WTC11 (cell line): ENCODE results near the gene SND1. TPM values are rescaled to one million over a fixed set of nuclear protein-coding genes. Genes with fewer than 3 reads are reported as not detected.

ENCODE experiments used
- ATAC-seq: fragments of 200-7000 bp; cut with Tn5 transposase; 2 replicates; pipeline ENCODE4 v1.10.0; 2021; ENCODE audit warnings: mild to moderate bottlenecking, moderate library complexity
- CTCF ChIA-PET: fragments of 300-600 bp; sonication (Branson Sonifier 250); formaldehyde crosslinking; loops from one replicate; lab custom pipeline; 2021; ENCODE audit warnings: antibody characterized with exemption; lab: Charles Lee
- POLR2A ChIA-PET: fragments of 350-600 bp; sonication (Branson Sonifier 250); formaldehyde crosslinking; loops from one replicate; lab custom pipeline; 2021; ENCODE audit warnings: antibody characterized with exemption; lab: Charles Lee
- DNase-seq: peaks from one replicate; pipeline ENCODE4 v3.0.0; 2021; ENCODE audit warnings: low spot score
- H3K27ac Mint-ChIP-seq: 2 replicates; pipeline ENCODE4 v1.8.0; 2021; ENCODE audit warnings: mixed read lengths
- H3K27me3 Mint-ChIP-seq: 2 replicates; pipeline ENCODE4 v1.8.0; 2021; ENCODE audit warnings: low read depth, mild to moderate bottlenecking, moderate library complexity, mixed read lengths
- H3K36me3 Mint-ChIP-seq: 2 replicates; pipeline ENCODE4 v1.8.0; 2021; ENCODE audit warnings: mixed read lengths
- H3K4me1 Mint-ChIP-seq: 2 replicates; pipeline ENCODE4 v1.8.0; 2022; ENCODE audit warnings: mixed read lengths
- H3K4me3 Mint-ChIP-seq: 2 replicates; pipeline ENCODE4 v1.8.0; 2021; ENCODE audit warnings: mild to moderate bottlenecking, moderate library complexity, mixed read lengths
- H3K9me3 Mint-ChIP-seq: 2 replicates; pipeline ENCODE4 v1.8.0; 2021; ENCODE audit warnings: mixed read lengths
- CBFB ChIP-seq: sonication (generic); formaldehyde crosslinking; IDR thresholded peaks from 2 replicates; pipeline ENCODE4 v1.8.1; 2022; ENCODE audit warnings: mild to moderate bottlenecking, low read depth, missing genetic modification reagents
- CREM ChIP-seq: sonication (generic); formaldehyde crosslinking; IDR thresholded peaks from 2 replicates; pipeline ENCODE4 v1.8.1; 2022; ENCODE audit warnings: mild to moderate bottlenecking, missing genetic modification reagents, moderate library complexity
- CTCF ChIP-seq: fragments of 200-600 bp; IDR thresholded peaks from 2 replicates; pipeline ENCODE4 v1.8.0; 2022; ENCODE audit warnings: antibody characterized with exemption
- E2F1 ChIP-seq: sonication (generic); formaldehyde crosslinking; IDR thresholded peaks from 2 replicates; pipeline ENCODE4 v1.8.0; 2022; ENCODE audit warnings: mild to moderate bottlenecking, missing genetic modification reagents
- E2F5 ChIP-seq: sonication (generic); formaldehyde crosslinking; IDR thresholded peaks from 2 replicates; pipeline ENCODE4 v1.8.1; 2022; ENCODE audit warnings: mild to moderate bottlenecking, moderate library complexity, missing genetic modification reagents
- FOXK1 ChIP-seq: sonication (generic); formaldehyde crosslinking; IDR thresholded peaks from 2 replicates; pipeline ENCODE4 v1.8.0; 2022; ENCODE audit warnings: mild to moderate bottlenecking, moderate library complexity, missing genetic modification reagents
- FOXP1 ChIP-seq: sonication (generic); formaldehyde crosslinking; IDR thresholded peaks from 2 replicates; pipeline ENCODE4 v1.8.0; 2022; ENCODE audit warnings: missing genetic modification reagents, mild to moderate bottlenecking, moderate library complexity, borderline replicate concordance
- GTF2I ChIP-seq: fragments of 250-450 bp; sonication (Bioruptor Pico); conservative IDR thresholded peaks from 2 replicates; pipeline ENCODE4 v1.4.0; 2021; ENCODE audit warnings: mild to moderate bottlenecking
- MXD4 ChIP-seq: fragments of 250-450 bp; sonication (Bioruptor Pico); IDR thresholded peaks from 2 replicates; pipeline ENCODE4 v1.8.0; 2021; ENCODE audit warnings: mild to moderate bottlenecking, moderate library complexity, borderline replicate concordance
- NR3C1 ChIP-seq: sonication (generic); formaldehyde crosslinking; conservative IDR thresholded peaks from 2 replicates; pipeline ENCODE4 v1.8.1; 2023; ENCODE audit warnings: low read depth, mild to moderate bottlenecking, missing genetic modification reagents
- PREB ChIP-seq: sonication (generic); formaldehyde crosslinking; IDR thresholded peaks from 2 replicates; pipeline ENCODE4 v1.8.1; 2022; ENCODE audit warnings: mild to moderate bottlenecking, missing genetic modification reagents, moderate library complexity, borderline replicate concordance
- PRRX2 ChIP-seq: fragments of 250-450 bp; sonication (Bioruptor Pico); IDR thresholded peaks from 2 replicates; pipeline ENCODE4 v1.8.0; 2021; ENCODE audit warnings: mild to moderate bottlenecking
- SMAD4 ChIP-seq: sonication (generic); formaldehyde crosslinking; IDR thresholded peaks from 2 replicates; pipeline ENCODE4 v1.8.0; 2022; ENCODE audit warnings: mild to moderate bottlenecking, missing genetic modification reagents
- TEAD1 ChIP-seq: sonication (generic); formaldehyde crosslinking; IDR thresholded peaks from 2 replicates; pipeline ENCODE4 v1.8.0; 2022; ENCODE audit warnings: mild to moderate bottlenecking, missing genetic modification reagents
- ZNF138 ChIP-seq: sonication (generic); formaldehyde crosslinking; conservative IDR thresholded peaks from 2 replicates; pipeline ENCODE4 v1.8.1; 2022; ENCODE audit warnings: mild to moderate bottlenecking, moderate library complexity, missing genetic modification reagents
- ZNF416 ChIP-seq: fragments of 250-450 bp; sonication (Bioruptor Pico); IDR thresholded peaks from 2 replicates; pipeline ENCODE4 v1.9.0; 2021; ENCODE audit warnings: mild to moderate bottlenecking, inconsistent platforms
- ZNF671 ChIP-seq: fragments of 250-450 bp; sonication (Bioruptor Pico); IDR thresholded peaks from 2 replicates; pipeline ENCODE4 v1.8.0; 2021; ENCODE audit warnings: mild to moderate bottlenecking
- total RNA-seq: library from RNA; stranded (reverse); gene quantifications from 3 replicates; pipeline ENCODE4 v1.2.3, GENCODE V29; 2021
- TF ChIP-seq, protein P1 (sequence below): sonication (generic); formaldehyde crosslinking; IDR thresholded peaks from 2 replicates; pipeline ENCODE4 v1.8.0; 2022; ENCODE audit warnings: mild to moderate bottlenecking, missing genetic modification reagents
- TF ChIP-seq, protein P2 (sequence below): fragments of 250-450 bp; sonication (Bioruptor Pico); conservative IDR thresholded peaks from 2 replicates; pipeline ENCODE4 v1.9.0; 2021; ENCODE audit warnings: mild to moderate bottlenecking
- TF ChIP-seq, protein P3 (sequence below): sonication (generic); formaldehyde crosslinking; IDR thresholded peaks from 2 replicates; pipeline ENCODE4 v1.8.1; 2023; ENCODE audit warnings: mild to moderate bottlenecking, missing genetic modification reagents

The SND1 gene
- total RNA-seq, 1 experiment from 2014 or later = 261 TPM

GRCh38 chr7:127733986-127734385 lies 82.0 kb downstream of the SND1 start (continued):
- TF ChIP-seq E2F5 (CRISPR knock-in tag) (no peak), GTF2I (CRISPR knock-in tag) (no peak), ZNF138 (CRISPR knock-in tag) (no peak)

DNA sequence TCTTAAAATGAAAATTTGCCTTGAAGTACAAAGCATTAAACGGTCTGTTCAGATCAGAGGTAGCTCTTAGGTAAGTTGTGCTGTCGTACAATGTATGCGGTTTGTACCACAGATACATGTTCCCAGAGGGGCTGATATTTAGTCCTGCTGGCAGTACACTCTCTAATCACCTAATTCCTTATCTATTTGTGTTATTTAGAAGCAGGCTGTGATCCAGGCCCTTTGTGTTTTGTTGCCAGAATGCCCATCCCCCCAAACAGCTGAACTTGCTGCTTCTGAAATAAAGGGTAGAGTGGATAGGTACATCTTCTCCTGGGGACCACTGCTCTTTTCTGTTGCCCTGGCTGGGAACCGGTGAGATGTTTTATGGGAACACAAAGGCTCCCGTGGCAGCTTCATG lies 84.5 kb downstream of the SND1 start:
- ATAC-seq (no peak), DNase-seq (no peak)
- H3K36me3 Mint-ChIP-seq = peaks cover 27% of the 10 kb centered on the region
- CTCF ChIA-PET = interaction anchor here (1.4 kb wide), 1 partner anchor 56 kb away, joined by 4 read pairs; no protein-coding TSS in a partner anchor
- POLR2A ChIA-PET = no interaction called here
- no peaks in the 10 kb centered on the region for H3K9me3 Mint-ChIP-seq
- no peak overlapping the region for H3K4me3 Mint-ChIP-seq
- TF ChIP-seq, protein P1, sequence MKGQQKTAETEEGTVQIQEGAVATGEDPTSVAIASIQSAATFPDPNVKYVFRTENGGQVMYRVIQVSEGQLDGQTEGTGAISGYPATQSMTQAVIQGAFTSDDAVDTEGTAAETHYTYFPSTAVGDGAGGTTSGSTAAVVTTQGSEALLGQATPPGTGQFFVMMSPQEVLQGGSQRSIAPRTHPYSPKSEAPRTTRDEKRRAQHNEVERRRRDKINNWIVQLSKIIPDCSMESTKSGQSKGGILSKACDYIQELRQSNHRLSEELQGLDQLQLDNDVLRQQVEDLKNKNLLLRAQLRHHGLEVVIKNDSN = no peak
- no peak for TF ChIP-seq FOXP1 (CRISPR knock-in tag)
- no peak for TF ChIP-seq ZNF416
- TF ChIP-seq CREM (CRISPR knock-in tag) = no peak
- H3K27ac Mint-ChIP-seq = no peak overlapping the region
- no peaks in the 10 kb centered on the region for H3K27me3 Mint-ChIP-seq
- H3K4me1 Mint-ChIP-seq = peaks cover 39% of the 10 kb centered on the region

DNA sequence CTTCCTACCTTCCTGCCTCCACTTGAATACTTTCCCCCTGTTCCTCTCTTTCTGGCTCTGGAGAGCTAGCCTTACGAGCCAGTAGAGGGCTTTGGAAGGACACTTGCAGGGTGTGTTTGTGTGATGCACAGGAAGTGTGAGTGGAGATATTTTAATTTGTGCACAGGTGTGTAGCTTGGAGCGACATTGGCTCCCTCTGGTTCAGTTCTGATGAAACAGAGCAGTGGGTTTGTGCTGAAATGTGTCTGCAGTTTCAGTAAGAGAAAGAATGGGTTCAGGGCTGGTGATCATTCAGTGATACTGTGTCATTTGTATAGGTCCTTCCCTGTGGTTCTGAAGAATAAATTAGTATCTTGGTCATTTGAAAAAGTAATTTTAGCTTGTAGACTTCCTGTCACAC lies 86.9 kb downstream of the SND1 start:
- no peak for DNase-seq
- POLR2A ChIA-PET = interaction anchor here (0.6 to 1.0 kb wide), 2 partner anchors 13 to 17 kb away, joined by 3 read pairs; no protein-coding TSS in a partner anchor
- CTCF ChIA-PET = interaction anchor here (1.0 to 2.9 kb wide), 2 partner anchors 54 to 178 kb away, joined by 3 to 14 read pairs; no protein-coding TSS in a partner anchor
- no peak; the same call in 1 of the 2 replicates for ATAC-seq
- no peaks in the 10 kb centered on the region for H3K9me3 Mint-ChIP-seq
- TF ChIP-seq PRRX2 (CRISPR knock-in tag) (no peak), CTCF (no peak), MXD4 (no peak), TEAD1 (CRISPR knock-in tag) (no peak), FOXP1 (CRISPR knock-in tag) (no peak)
- TF ChIP-seq, protein P2, sequence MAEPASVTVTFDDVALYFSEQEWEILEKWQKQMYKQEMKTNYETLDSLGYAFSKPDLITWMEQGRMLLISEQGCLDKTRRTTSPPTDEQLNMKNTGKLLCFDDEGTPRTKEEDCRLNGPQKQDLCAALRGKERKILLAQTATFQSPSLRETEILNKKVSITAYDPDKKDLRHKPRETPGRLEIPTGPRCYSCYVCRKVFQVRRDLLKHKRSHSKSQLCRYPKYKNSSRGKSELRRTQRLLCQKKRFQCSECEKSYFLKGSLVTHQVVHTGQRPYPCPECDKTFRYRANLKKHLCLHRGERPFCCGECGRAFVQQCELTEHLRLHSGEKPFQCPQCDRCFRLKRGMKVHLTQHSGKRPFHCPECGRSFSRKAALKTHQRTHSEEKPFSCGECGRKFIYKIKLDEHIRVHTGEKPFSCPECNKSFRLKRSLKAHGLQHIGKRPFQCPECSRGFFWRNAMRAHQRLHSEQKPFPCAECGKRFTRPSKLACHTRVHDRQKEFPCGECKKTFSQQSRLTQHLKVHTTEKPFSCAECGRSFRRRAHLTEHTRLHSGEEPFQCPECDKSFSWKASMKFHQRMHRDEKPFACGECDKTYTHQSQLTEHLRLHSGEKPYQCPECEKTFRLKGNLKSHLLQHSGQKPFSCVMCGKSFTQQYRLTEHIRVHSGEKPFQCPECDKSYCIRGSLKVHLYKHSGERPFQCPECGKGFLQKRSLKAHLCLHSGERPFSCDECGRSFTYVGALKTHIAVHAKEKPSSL (CRISPR knock-in tag) = no peak
- peaks cover 15% of the 10 kb centered on the region; the same call in 1 of the 2 replicates for H3K36me3 Mint-ChIP-seq
- peaks cover 45% of the 10 kb centered on the region for H3K4me1 Mint-ChIP-seq
- H3K27me3 Mint-ChIP-seq = no peaks in the 10 kb centered on the region
- H3K27ac Mint-ChIP-seq = no peak overlapping the region
- H3K4me3 Mint-ChIP-seq = no peak overlapping the region

GRCh38 chr7:127741764-127742375 lies 89.9 kb downstream of the SND1 start:
- Mint-ChIP-seq H3K36me3 (peaks cover 8% of the 10 kb centered on the region; the same call in 1 of the 2 replicates), H3K27me3 (no peaks in the 10 kb centered on the region), H3K27ac (peak overlapping the region; percentile 57; the same call in 1 of the 2 replicates), H3K4me1 (peaks cover 68% of the 10 kb centered on the region), H3K9me3 (no peaks in the 10 kb centered on the region), H3K4me3 (no peak overlapping the region)
- ChIA-PET CTCF (interaction anchor here (0.6 kb wide), 1 partner anchor 163 kb away, joined by 3 read pairs; no protein-coding TSS in a partner anchor), POLR2A (no interaction called here)
- ATAC-seq = no peak
- DNase-seq = no peak
- TF ChIP-seq PREB (CRISPR knock-in tag) (no peak), FOXK1 (no peak), E2F1 (CRISPR knock-in tag) (no peak), SMAD4 (CRISPR knock-in tag) (no peak), ZNF671 (no peak), PRRX2 (CRISPR knock-in tag) (no peak), NR3C1 (no peak), CBFB (no peak)
- TF ChIP-seq, protein P3, sequence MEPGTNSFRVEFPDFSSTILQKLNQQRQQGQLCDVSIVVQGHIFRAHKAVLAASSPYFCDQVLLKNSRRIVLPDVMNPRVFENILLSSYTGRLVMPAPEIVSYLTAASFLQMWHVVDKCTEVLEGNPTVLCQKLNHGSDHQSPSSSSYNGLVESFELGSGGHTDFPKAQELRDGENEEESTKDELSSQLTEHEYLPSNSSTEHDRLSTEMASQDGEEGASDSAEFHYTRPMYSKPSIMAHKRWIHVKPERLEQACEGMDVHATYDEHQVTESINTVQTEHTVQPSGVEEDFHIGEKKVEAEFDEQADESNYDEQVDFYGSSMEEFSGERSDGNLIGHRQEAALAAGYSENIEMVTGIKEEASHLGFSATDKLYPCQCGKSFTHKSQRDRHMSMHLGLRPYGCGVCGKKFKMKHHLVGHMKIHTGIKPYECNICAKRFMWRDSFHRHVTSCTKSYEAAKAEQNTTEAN = no peak
